DMS153 treated with DMSO at 0.1 percent for 48 hours (cell line): Measurements from ENCODE around the gene KIF3C.
"Not testable (repeated sequence)": the region's sequence is repeated elsewhere in the genome, so short reads cannot be mapped to it uniquely, and the experiment has no call there.

ENCODE experiments used
- DNase-seq: peaks from one replicate; lab custom pipeline; 2025; ENCODE audit not compliant: unreplicated experiment; lab: John Stamatoyannopoulos, UW

Gene KIF3C

DNA sequence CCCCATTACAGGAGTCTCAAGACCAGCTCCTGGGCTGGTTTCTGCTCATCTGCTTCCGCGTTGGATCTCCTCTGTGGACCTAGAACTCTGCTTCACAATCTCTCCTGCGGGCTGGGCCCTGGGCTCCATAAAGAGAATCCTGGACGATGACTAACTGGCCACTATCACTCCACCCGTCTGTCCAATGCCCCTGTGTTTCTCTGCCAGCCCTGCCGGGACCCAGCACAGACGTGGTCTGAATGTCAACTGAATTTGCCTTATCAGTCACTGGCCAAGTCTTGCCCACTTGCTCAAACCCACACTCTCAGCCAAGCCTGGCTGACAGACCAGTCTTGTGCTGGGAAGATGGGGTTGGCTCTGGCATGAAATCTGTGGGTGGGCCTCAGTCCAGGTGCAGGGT, 17.4 kb downstream of the KIF3C start:
- no peak for DNase-seq

DNA sequence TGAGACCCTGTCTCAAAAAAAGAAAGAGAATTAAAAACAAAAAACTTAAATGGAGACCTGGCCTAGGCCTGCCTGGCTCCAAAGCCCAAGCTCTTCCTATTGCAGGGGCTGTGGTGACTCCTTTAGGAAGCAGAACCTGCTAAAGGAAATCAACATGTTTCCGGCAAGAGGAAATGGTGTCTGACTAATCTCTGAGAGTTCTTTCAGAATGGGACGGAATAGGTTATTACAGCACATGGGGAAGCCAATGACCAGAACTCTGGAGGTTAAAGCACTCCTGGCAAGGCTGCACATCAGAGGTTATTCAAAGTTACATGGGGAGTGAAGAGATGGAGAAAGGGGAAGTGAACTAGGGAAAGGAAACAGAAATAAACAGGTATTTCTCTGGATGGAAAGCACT, 21.4 kb downstream of the KIF3C start:
- DNase-seq, result no peak

DNA sequence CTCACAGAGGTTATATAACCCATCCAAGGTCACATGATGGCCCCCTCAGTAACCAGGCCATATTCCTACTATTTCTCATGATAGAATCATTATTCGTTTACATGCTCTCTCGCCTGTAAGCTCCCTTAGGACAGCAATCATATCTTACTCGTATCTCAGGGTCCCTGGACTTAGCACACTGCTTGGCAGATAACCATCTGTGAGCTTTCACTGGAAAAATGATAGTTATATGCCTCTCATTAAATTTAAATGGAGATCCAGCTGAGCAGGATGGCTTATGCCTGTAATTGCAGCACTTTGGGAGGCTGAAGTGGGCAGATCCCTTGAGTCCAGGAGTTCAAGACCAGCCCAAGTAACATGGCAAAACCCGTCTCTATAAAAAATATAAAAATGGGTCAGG, 21.9 kb downstream of the KIF3C start:
- DNase-seq, result no peak

DNA sequence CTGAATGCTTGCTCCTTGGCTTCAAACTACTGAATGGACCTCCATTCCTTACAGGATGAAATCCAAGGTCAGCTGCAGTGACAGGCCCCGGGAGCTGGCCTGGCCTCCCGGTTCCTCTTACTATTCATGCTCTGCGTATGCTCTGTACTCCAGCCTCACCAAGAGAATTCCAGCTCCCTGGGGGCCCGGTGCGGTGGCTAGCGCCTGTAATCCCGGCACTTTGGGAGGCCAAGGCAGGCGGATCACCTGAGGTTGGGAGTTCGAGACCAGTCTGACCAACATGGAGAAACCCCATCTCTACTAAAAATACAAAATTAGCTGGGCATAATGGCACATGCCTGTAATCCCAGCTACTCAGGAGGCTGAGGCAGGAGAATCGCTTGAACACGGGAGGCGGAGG, 23.7 kb downstream of the KIF3C start:
- not testable (repeated sequence) for DNase-seq

DNA sequence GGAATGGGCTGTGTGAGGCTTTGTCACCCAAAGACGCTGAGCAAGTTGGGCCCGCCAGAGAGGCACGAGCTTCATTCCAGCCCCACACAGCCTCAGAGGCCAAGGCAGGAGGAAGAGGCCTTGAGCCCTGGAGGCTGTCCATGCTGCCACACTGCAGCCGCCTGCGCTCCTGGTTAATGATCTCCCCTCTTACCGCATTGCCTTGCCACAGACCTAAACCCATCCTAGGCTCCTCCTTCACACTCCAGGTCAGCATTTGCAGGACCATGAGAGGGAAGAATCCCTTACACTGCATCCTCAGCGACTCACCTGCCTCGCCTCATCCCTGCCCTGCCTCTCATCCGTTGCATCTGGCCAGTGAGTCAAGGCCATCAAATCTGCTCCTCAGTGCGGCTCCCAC, 24.6 kb downstream of the KIF3C start:
- DNase-seq, result no peak

GRCh38 chr2:25955869-25956535, 26.3 kb downstream of the KIF3C start:
- no peak for DNase-seq

GRCh38 chr2:25955036-25955435, 27.3 kb downstream of the KIF3C start:
- DNase-seq, result no peak

DNA sequence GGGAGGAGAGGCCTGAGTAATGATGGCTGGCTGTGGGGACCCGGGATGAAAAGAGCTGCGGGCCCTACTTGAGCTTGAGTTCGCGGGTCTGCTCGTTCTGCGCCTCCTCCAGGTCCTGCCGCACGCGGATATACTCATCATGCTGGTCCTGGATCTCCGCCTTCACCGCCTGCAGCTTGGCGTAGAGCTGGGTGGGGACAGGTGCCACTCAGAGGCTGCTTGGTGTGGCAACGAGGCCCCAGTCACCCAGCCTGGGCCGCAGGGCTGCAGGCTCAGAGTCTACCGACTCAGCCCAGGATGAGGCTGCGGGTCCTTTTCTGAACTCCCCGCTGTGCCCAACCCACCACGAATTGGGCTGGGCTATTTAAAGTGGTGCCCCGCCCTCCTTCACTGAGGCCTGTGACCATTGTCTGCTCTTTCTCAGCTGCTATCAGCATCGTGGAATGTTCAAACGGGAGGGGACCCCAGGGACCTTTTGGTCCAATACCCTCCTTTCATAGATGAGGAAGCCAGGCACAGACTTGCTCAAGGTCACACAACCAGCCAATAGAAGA, 28.0 kb downstream of the KIF3C start:
- DNase-seq, result no peak

DNA sequence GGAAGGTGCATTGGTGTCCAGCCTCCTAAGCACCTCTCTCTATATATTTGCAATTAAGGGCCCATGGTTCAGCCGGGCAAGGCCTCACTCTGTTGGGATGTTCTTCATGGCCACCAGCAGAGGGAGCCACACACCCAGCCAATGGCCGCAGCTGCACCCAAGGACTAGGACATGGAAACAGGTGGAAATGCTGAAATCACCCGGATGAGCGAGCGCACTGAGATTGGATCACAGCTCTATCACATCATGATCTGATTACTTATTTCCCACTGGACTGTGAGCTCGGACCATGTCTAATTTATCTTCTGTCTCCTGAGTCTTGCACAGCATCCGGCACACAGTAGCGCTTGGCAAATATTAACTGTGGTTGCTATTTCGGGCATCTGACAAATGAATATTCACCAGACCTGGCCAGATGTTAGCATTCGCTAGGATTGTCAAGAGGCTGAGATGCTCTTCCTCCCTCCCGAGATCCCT, 31.2 kb downstream of the KIF3C start:
- DNase-seq, result peak; percentile 59

DNA sequence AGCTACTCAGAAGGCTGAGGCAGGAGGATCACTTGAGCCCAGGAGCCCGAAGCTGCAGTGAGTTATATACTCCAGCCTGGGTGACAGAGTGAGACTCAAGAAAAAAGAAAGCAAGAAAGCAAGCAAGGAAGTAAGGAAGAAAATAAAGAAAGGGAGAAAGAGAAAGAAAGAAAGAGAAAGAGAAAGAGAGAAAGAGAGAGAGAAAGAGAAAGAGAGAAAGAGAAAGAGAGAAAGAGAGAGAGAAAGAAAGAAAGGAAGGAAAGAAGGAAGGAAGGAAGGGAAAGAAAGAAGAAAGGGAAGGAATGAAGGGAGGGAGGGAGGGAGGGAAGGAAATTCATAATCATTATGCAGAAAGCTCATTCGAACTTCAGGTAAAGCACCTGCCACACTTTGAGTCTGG, 33.9 kb downstream of the KIF3C start:
- no peak for DNase-seq

- no peak for DNase-seq
Measured at GRCh38 chr2:25941042-25941441, 41.3 kb downstream of the KIF3C start.

- DNase-seq, result no peak
Measured at GRCh38 chr2:25939257-25939668, 43.0 kb downstream of the KIF3C start.

- DNase-seq, result no peak
Measured at GRCh38 chr2:25938345-25938744, 44.0 kb downstream of the KIF3C start.

DNA sequence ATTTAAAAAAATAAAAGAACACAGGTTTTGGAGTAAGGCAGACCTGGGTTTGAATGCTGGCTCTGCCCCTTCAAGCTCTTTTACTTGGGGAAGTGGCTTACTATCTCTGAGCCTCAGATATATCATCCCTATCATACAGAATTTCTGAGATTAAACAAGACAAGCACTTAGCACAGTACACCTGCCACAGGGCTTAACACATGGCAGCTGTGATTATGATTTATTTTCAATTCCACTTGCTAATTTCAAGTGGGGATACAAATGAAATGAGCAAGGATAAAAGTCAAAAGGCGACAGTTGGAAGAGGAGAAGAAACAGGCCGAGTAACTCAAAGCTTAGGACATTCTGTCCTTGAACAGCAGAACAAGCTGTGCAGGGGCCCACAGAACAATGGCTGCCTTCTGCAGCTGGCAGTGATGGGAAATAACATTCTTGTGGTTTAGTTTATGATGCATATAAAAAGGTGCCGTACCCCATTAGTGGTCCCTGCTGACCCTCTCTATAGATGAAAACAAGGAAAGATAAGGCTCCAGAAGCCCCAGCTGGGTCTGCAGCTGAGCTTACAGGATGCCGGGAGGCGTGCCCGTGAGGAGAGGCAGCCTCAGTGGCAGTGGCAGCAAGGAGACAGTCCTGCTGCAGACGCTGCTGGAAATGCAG, 45.3 kb downstream of the KIF3C start:
- DNase-seq, result no peak

GRCh38 chr2:25933622-25934021, 48.7 kb downstream of the KIF3C start:
- no peak for DNase-seq

DNA sequence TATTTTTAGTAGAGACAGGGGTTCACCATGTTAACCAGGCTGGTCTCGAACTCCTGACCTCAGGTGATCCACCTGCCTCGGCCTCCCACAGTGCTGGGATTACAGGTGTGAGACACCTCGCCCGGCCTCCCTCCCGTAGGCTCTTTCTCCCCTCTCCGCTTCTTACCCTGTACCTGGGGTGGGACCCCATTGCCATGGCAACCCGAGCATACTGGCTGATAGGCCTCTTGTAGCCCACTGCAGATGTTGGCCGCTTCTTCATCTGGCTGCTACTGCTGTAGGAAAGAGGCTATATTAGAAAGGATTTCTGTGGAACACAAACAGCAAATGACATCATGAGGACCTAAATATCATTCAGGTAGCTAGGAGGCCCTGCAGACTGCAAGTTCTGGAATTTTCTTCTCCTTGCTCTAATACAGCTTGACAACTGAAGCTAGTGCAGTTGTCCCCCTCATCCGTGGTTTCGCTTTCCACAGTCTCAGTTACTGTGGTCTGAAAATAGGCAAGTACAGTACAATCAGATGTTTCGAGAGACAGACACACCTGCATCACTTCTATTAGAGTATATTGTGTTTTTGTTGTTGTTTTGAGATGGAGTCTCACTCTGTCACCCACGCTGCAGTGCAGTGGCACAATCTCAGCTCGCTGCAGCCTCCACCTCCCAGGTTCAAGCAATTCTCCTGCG, 52.4 kb downstream of the KIF3C start:
- no peak for DNase-seq

DNA sequence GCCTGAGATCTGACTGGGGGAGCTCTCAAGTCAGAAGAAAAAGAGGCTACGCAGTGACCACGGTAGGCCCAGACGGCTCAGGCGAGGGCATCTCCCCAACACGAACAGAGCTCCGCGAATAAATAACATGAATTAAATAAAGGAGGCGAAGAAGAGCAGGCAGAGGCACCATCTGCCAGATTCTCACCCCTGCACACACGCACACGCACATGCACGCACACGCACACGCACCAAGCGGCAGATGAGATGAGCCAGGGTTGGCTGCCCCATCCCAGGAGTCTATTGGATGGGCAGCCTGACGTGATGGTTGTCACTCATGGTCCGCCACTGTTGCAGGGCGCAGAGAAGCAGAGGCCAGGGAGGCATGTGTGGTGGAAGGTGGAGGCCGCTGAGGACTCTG, 53.6 kb downstream of the KIF3C start:
- no peak for DNase-seq

GRCh38 chr2:25926984-25927756, 55.1 kb downstream of the KIF3C start:
- no peak for DNase-seq

DNA sequence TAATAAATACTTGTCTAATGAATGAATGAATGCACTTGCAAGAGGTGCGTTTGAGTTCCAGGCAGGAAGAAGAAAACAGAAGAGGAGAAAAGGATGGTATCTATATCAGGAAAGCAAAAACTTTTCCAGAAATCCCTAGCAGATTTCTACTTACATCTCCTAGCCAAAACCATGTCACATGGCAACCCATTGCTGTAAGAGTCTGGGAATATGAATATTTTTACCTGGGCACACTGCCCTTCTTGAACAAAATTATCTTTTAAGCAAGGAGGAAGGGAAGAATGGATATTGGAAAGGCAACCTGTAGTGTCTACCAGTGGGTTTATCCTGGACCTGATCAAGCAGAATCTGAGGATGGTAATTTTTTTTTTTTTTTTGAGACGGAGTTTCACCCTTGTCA, 59.8 kb downstream of the KIF3C start:
- no peak for DNase-seq

DNA sequence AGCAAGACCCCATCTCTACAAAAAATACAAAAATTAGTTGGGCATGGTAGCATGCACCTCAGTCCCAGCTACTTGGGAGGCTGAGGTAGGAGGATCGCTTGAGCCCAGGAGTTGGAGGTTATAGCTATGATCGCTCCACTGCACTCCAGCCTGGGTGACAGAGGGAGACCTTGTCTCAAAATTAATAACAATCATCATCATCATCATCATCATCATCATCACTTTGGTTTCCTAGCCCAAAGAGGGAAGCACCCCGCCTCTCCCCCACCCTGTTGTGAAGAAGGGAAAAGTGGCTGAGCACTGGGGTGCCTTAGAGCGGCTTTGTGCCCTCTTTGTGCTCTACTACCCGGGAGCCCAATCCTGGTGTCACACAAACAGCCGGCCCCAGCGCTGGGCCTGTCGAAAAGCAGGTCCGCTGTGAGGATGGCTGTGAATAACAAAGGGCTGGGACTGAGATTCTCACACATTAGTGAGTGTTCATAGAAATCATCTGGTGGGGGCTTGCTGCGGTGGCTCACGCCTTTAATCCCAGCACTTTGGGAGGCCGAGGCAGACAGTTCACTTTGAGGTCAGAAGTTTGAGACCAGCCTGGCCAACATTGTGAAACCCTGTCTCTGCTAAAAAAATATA, 61.4 kb downstream of the KIF3C start:
- DNase-seq, result no peak

DNA sequence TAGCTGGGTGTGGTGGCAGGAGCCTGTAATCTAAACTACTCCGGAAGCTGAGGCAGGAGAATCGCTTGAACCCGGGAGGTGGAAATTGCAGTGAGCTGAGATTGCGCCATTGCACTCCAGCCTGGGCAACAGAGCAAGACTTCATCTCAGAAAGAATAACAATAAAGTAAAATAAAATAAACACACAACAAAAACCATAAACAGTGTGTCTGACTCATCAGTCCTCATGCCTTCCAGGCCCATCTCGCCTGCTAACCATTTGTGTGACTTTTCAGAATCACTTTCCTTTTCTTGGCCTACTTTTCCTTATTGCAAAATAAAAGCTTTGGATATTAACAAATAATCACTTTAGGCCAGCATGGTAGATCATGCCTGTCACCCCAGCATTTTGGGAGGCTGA, 62.0 kb downstream of the KIF3C start:
- DNase-seq, result no peak
